H1 (cell line): ENCODE data around the gene RAB4B. TPM values are rescaled to one million over a fixed set of nuclear protein-coding genes. Genes with fewer than 3 reads are reported as not detected.

ENCODE experiments used
- CEBPB ChIP-seq: IDR thresholded peaks from 2 replicates; pipeline ENCODE4 v1.6.1; 2012; ENCODE audit warnings: low read depth, low read length
- EP300 ChIP-seq, 2 experiments: IDR thresholded peaks; 1 replicate in 1 of 2; 2 replicates in 1 of 2; pipeline ENCODE4 v1.6.1; 2011 to 2012; ENCODE audit warnings: low read depth in 2 of 2, low read length in 2 of 2, mild to moderate bottlenecking in 2 of 2, borderline replicate concordance in 1 of 2, inconsistent platforms in 1 of 2, moderate library complexity in 1 of 2
- KDM5A ChIP-seq: fragments of 200-600 bp; IDR thresholded peaks from 2 replicates; pipeline ENCODE4 v1.7.1; 2012; ENCODE audit warnings: mild to moderate bottlenecking, low read length, inconsistent platforms, mixed read lengths
- RAD21 ChIP-seq, 2 experiments: IDR thresholded peaks in 1 of 2; conservative IDR thresholded peaks in 1 of 2; 2 replicates each; pipeline ENCODE4 v1.6.1; 2011; ENCODE audit warnings: low read depth in 2 of 2, low read length in 2 of 2, improper control_type of control experiment in 1 of 2, inconsistent platforms in 1 of 2, mild to moderate bottlenecking in 1 of 2, moderate library complexity in 1 of 2
- SP2 ChIP-seq: IDR thresholded peaks from 2 replicates; pipeline ENCODE4 v1.6.1; 2012; ENCODE audit warnings: mild to moderate bottlenecking, low read length, inconsistent platforms
- ZNF274 ChIP-seq: IDR thresholded peaks from 2 replicates; pipeline ENCODE4 v1.7.0; 2012; ENCODE audit warnings: low read length, borderline replicate concordance; ENCODE audit errors: extremely low read depth
- polyA plus RNA-seq, 7 experiments: library from polyadenylated mRNA; depleted of rRNA in 3 of 7; stranded (reverse) in 5 of 7; unstranded in 2 of 7; fragments of >200 nt in 5 of 7; fragments of 200-250 nt in 2 of 7; gene quantifications; 1 replicate in 5 of 7; 2 replicates in 1 of 7; 4 replicates in 1 of 7; pipeline versions ENCODE4 v1.2.1 to v1.2.3, GENCODE V29; 2011 to 2013; ENCODE audit warnings: missing spikeins in 2 of 7, mixed read lengths in 2 of 7
- total RNA-seq: library from RNA; stranded (reverse); fragmentation: NEBNext Ultra II Directional; extraction: Animal tissue kit (Norgen Biotek cat#: 25700); gene quantifications from 2 replicates; pipeline ENCODE4 v1.2.1, GENCODE V29; 2021
- TF ChIP-seq, protein P1 (sequence below): fragments of 300-600 bp; sonication (generic); IDR thresholded peaks from 2 replicates; pipeline ENCODE4 v1.7.1; 2012; ENCODE audit warnings: low read length, moderate library complexity, mild to moderate bottlenecking, inconsistent platforms; ENCODE audit not compliant: insufficient replicate concordance
- TF ChIP-seq, protein P2 (sequence below): IDR thresholded peaks from 2 replicates; pipeline ENCODE4 v1.6.1; 2011; ENCODE audit warnings: low read length, improper control_type of control experiment

RAB4B gene
- total and polyA plus RNA-seq, 2 of the 8 experiments (the other 6 are each of a cell fraction or from before 2014, with no cell fraction given): 15.9 to 28.6 TPM

DNA sequence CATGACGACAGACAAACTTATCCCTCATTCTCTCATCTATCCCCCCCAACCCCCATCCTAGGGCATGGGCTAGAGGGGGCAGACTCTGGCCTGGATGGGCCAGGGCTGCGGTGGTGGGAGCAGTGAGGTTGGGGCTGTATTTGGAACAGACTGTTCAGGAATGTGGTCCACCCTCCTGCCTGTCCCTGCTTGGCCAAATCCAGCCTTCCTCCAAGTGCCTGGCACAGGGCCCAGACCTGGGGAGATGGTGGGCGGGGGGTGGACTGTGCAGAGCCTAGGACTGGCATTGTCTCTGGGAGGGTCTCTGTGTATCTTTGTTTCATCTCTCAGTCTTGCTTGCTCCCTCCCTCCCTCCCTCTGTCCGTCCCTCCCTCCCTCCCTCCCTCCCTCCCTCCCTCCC lies 35.1 kb downstream of the RAB4B start (continued):
- TF ChIP-seq, protein P1, sequence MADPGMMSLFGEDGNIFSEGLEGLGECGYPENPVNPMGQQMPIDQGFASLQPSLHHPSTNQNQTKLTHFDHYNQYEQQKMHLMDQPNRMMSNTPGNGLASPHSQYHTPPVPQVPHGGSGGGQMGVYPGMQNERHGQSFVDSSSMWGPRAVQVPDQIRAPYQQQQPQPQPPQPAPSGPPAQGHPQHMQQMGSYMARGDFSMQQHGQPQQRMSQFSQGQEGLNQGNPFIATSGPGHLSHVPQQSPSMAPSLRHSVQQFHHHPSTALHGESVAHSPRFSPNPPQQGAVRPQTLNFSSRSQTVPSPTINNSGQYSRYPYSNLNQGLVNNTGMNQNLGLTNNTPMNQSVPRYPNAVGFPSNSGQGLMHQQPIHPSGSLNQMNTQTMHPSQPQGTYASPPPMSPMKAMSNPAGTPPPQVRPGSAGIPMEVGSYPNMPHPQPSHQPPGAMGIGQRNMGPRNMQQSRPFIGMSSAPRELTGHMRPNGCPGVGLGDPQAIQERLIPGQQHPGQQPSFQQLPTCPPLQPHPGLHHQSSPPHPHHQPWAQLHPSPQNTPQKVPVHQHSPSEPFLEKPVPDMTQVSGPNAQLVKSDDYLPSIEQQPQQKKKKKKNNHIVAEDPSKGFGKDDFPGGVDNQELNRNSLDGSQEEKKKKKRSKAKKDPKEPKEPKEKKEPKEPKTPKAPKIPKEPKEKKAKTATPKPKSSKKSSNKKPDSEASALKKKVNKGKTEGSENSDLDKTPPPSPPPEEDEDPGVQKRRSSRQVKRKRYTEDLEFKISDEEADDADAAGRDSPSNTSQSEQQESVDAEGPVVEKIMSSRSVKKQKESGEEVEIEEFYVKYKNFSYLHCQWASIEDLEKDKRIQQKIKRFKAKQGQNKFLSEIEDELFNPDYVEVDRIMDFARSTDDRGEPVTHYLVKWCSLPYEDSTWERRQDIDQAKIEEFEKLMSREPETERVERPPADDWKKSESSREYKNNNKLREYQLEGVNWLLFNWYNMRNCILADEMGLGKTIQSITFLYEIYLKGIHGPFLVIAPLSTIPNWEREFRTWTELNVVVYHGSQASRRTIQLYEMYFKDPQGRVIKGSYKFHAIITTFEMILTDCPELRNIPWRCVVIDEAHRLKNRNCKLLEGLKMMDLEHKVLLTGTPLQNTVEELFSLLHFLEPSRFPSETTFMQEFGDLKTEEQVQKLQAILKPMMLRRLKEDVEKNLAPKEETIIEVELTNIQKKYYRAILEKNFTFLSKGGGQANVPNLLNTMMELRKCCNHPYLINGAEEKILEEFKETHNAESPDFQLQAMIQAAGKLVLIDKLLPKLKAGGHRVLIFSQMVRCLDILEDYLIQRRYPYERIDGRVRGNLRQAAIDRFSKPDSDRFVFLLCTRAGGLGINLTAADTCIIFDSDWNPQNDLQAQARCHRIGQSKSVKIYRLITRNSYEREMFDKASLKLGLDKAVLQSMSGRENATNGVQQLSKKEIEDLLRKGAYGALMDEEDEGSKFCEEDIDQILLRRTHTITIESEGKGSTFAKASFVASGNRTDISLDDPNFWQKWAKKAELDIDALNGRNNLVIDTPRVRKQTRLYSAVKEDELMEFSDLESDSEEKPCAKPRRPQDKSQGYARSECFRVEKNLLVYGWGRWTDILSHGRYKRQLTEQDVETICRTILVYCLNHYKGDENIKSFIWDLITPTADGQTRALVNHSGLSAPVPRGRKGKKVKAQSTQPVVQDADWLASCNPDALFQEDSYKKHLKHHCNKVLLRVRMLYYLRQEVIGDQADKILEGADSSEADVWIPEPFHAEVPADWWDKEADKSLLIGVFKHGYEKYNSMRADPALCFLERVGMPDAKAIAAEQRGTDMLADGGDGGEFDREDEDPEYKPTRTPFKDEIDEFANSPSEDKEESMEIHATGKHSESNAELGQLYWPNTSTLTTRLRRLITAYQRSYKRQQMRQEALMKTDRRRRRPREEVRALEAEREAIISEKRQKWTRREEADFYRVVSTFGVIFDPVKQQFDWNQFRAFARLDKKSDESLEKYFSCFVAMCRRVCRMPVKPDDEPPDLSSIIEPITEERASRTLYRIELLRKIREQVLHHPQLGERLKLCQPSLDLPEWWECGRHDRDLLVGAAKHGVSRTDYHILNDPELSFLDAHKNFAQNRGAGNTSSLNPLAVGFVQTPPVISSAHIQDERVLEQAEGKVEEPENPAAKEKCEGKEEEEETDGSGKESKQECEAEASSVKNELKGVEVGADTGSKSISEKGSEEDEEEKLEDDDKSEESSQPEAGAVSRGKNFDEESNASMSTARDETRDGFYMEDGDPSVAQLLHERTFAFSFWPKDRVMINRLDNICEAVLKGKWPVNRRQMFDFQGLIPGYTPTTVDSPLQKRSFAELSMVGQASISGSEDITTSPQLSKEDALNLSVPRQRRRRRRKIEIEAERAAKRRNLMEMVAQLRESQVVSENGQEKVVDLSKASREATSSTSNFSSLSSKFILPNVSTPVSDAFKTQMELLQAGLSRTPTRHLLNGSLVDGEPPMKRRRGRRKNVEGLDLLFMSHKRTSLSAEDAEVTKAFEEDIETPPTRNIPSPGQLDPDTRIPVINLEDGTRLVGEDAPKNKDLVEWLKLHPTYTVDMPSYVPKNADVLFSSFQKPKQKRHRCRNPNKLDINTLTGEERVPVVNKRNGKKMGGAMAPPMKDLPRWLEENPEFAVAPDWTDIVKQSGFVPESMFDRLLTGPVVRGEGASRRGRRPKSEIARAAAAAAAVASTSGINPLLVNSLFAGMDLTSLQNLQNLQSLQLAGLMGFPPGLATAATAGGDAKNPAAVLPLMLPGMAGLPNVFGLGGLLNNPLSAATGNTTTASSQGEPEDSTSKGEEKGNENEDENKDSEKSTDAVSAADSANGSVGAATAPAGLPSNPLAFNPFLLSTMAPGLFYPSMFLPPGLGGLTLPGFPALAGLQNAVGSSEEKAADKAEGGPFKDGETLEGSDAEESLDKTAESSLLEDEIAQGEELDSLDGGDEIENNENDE: no peak
- no peak for TF ChIP-seq RAD21 (IDR thresholded peaks at IDR 0.05 in 1 of 2, conservative IDR thresholded peaks at IDR 0.05 in 1 of 2; ENCODE audit: low read depth in 2 of 2, low read length in 2 of 2)
- TF ChIP-seq SP2: no peak
- TF ChIP-seq EP300 (IDR thresholded peaks at IDR 0.05; ENCODE audit: borderline replicate concordance in 1 of 2, low read depth in 2 of 2, low read length in 2 of 2): no peak
- TF ChIP-seq, protein P2, sequence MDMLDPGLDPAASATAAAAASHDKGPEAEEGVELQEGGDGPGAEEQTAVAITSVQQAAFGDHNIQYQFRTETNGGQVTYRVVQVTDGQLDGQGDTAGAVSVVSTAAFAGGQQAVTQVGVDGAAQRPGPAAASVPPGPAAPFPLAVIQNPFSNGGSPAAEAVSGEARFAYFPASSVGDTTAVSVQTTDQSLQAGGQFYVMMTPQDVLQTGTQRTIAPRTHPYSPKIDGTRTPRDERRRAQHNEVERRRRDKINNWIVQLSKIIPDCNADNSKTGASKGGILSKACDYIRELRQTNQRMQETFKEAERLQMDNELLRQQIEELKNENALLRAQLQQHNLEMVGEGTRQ: no peak
- no peak for TF ChIP-seq ZNF274
- no peak for TF ChIP-seq CEBPB
- no peak for TF ChIP-seq KDM5A
